Ramos (cell line): ENCODE results near the gene NFIX.
"Not testable (repeated sequence)": the region's sequence is repeated elsewhere in the genome, so short reads cannot be mapped to it uniquely, and the experiment has no call there.

Experiments
- in situ Hi-C: fragments of 300-500 bp; cut with MboI; formaldehyde crosslinking; loops from one replicate; pipeline ENCODE4 v1.14.3; 2022; ENCODE audit warnings: low sequenced_read_pairs; ENCODE audit not compliant: unreplicated experiment

Gene NFIX

GRCh38 chr19:12994701-12995595 lies at the start of gene NFIX:
NFIX (plus strand) TSS chr19:12995475; CDS start chr19:12995838, 363 bp downstream.
- in situ Hi-C loops = no loop called here

GRCh38 chr19:12945479-12946091 lies 49.7 kb upstream of the NFIX start, which contains the start of gene RAD23A:
RAD23A (plus strand) TSS chr19:12945862; CDS start chr19:12945949, 87 bp downstream.
- in situ Hi-C loops = no loop called here

GRCh38 chr19:12946092-12946721 lies 49.1 kb upstream of the NFIX start:
- in situ Hi-C loops = no loop called here

GRCh38 chr19:12946731-12947496 lies 48.4 kb upstream of the NFIX start:
- in situ Hi-C loops = no loop called here

- in situ Hi-C loops = no loop called here
Observed at GRCh38 chr19:12947702-12948611, 47.3 kb upstream of the NFIX start.

GRCh38 chr19:12948612-12949362 lies 46.5 kb upstream of the NFIX start:
- in situ Hi-C loops = no loop called here

GRCh38 chr19:12949363-12950283 lies 45.7 kb upstream of the NFIX start:
- in situ Hi-C loops = no loop called here

- in situ Hi-C loops = not testable (repeated sequence)
Observed at GRCh38 chr19:12952050-12952449, 43.2 kb upstream of the NFIX start.

GRCh38 chr19:12952488-12953137 lies 42.7 kb upstream of the NFIX start:
- in situ Hi-C loops = no loop called here

GRCh38 chr19:12953138-12953798 lies 42.0 kb upstream of the NFIX start:
- in situ Hi-C loops = no loop called here

- in situ Hi-C loops = no loop called here
Observed at GRCh38 chr19:12953799-12954611, 41.3 kb upstream of the NFIX start.

GRCh38 chr19:12954612-12954962 lies 40.7 kb upstream of the NFIX start:
- in situ Hi-C loops = no loop called here

GRCh38 chr19:12955575-12955974 lies 39.7 kb upstream of the NFIX start:
- in situ Hi-C loops = not testable (repeated sequence)

- in situ Hi-C loops = no loop called here
Observed at GRCh38 chr19:12955996-12956395, 39.3 kb upstream of the NFIX start.

GRCh38 chr19:12956446-12957388 lies 38.6 kb upstream of the NFIX start, which contains the start of gene GADD45GIP1:
GADD45GIP1 (minus strand) TSS chr19:12957223; CDS start chr19:12957212, 11 bp downstream.
- in situ Hi-C loops = no loop called here
